ENCODE data around the gene MIF4GD.

Gene MIF4GD

GRCh38 chr17:75228847-75229246 lies 42.2 kb downstream of the MIF4GD start:
- DNase-seq, result no peak

- DNase-seq, result no peak
Measured at GRCh38 chr17:75228305-75228704, 42.7 kb downstream of the MIF4GD start.

- DNase-seq, result no peak
Measured at GRCh38 chr17:75227729-75228128, 43.3 kb downstream of the MIF4GD start.

- DNase-seq, result no peak
Measured at GRCh38 chr17:75225016-75225415, 46.0 kb downstream of the MIF4GD start.

GRCh38 chr17:75219815-75220214 lies 51.2 kb downstream of the MIF4GD start:
- no peak for DNase-seq

- no peak for DNase-seq
Measured at GRCh38 chr17:75218131-75218530, 52.9 kb downstream of the MIF4GD start.
